Urinary bladder (tissue), 4 donors: ENCODE data around the gene TMEM186. TPM values are rescaled to one million over a fixed set of nuclear protein-coding genes. Genes with fewer than 3 reads are reported as not detected.
"Not testable (repeated sequence)": the region's sequence is repeated elsewhere in the genome, so short reads cannot be mapped to it uniquely, and the experiment has no call there.

ENCODE experiments used
- DNase-seq: peaks from one replicate; pipeline ENCODE4 v3.0.0-alpha.2; 2015; ENCODE audit errors: extremely low spot score
- H3K27ac ChIP-seq: one replicate; pipeline ENCODE4 v1.5.1; 2013; ENCODE audit warnings: low read depth, mild to moderate bottlenecking, moderate library complexity
- H3K36me3 ChIP-seq: one replicate; pipeline ENCODE4 v1.6.1; 2013; ENCODE audit warnings: mild to moderate bottlenecking, moderate library complexity; ENCODE audit not compliant: insufficient read depth
- H3K4me1 ChIP-seq: one replicate; pipeline ENCODE4 v1.6.1; 2013; ENCODE audit warnings: mild to moderate bottlenecking, moderate library complexity; ENCODE audit not compliant: insufficient read depth
- H3K4me3 ChIP-seq: one replicate; pipeline ENCODE4 v1.5.1; 2013; ENCODE audit warnings: low read depth, low read length
- WGBS: extraction: QIAGEN DNeasy Blood & Tissue Kit; methylation state at CpG from one replicate; pipeline ENCODE4 v1.1.7; 2013; 5-methylcytosine and 5-hydroxymethylcytosine counted together
- polyA plus RNA-seq: library from polyadenylated mRNA; stranded (reverse); fragments of 200-250 nt; gene quantifications from one replicate; pipeline ENCODE4 v1.2.3, GENCODE V29; 2013
- total RNA-seq: library from RNA; depleted of rRNA; stranded (reverse); fragments of >200 nt; gene quantifications from one replicate; pipeline ENCODE4 v1.2.3, GENCODE V29; 2014
- donor health status: healthy with polysubstance abuse.
- donor health status: healthy.

The TMEM186 gene
- total and polyA plus RNA-seq, 2 donors: 4.7 to 10.6 TPM

DNA sequence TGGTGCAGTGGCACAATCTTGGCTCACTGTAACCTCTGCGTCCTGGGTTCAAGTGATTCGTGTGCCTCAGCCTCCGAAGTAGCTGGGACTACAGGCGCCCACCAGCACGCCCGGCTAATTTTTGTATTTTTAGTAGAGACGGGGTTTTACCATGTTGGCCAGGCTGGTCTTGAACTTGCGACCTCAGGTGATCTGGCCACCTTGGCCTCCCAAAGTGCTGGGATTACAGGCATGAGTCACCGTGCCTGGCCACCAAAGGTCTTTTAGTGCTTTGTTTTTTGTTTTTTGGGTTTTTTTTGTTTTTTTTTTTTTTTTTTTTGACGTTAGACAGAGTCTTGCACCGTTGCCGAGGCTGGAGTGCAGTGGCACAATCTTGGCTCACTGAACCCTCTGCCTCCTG, 6.3 kb upstream of the TMEM186 start:
- not testable (repeated sequence) for H3K4me1 ChIP-seq, H3K4me3 ChIP-seq, DNase-seq, H3K27ac ChIP-seq
- peaks cover 11% of the 10 kb centered on the region for H3K36me3 ChIP-seq
- 92% methylated on average over 12 of the region's 12 CpGs for WGBS

DNA sequence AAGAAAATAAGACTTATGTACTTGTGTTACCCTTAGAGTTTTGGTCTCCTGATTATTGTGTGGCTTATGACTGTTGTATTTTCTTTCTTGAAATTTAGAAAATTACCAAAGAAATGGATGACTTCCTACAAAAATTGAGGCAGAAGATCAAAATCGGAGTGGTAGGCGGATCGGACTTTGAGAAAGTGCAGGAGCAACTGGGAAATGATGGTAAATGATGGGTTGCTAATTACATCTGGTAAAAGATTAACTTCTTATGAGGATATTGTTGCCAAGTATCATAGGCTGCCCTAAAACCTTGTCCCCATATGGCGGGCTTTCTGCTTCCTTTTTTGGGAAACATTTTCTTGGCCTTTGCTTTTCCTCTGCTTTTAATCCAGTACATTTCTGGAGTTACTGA, 4.3 kb upstream of the TMEM186 start:
- DNase-seq: no peak
- H3K36me3 ChIP-seq: peaks cover 9% of the 10 kb centered on the region
- no peak overlapping the region for H3K27ac ChIP-seq
- H3K4me3 ChIP-seq: no peak overlapping the region
- H3K4me1 ChIP-seq: no peaks in the 10 kb centered on the region
- WGBS: 93% methylated on average over 4 of the region's 4 CpGs

DNA sequence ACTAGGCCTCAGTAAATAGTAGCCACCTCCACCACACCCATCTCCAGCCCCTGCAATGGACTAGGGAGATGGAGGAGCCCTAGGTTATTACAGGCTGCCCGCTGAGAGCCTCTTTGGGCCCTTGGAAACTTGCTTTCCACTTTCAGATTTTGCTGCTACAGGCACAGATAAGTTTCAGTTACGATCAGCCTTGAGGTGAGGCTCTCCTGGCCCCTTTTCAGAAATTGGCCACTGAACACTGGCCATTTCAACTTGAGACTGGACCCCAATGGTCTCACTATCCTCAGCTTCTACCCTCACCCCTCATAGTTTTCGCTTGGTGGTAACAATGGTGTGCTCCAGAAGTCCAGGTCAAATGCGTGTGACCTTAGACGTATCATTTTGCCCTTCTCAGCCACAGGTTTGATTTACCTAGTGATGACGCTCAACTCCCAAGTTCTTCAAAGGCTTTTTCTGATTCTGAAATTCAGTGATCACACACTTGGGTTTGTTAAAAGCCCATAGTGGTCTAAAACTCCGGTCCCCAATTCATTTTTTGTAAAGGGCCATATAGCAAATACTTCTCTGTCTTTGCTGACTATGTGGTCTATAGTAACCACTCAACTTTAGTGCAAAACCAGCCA, 1.2 kb upstream of the TMEM186 start:
- H3K4me1 ChIP-seq: no peaks in the 10 kb centered on the region
- H3K4me3 ChIP-seq: peak overlapping the region; percentile 74
- H3K36me3 ChIP-seq: peaks cover 2% of the 10 kb centered on the region
- H3K27ac ChIP-seq: no peak overlapping the region
- 61% methylated on average over 7 of the region's 7 CpGs for WGBS
- no peak for DNase-seq

DNA sequence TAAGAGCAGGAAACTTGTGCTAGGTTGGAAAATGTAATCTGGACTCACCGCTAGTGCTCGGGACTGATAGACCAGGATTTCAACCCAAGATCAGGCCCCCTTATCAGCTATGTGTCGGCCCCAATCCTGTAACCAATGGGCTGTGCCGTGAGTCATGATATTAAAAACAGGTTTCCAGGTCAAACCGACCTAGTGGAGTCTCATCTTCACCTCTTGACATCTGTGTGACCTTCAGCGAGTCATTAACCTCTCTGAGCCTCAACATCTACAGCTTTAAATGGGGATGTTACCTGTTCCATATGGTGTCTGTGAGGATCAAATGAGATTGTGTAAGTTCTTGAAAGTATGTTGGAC, 712 bp upstream of the TMEM186 start:
- Histone ChIP-seq H3K4me1 (no peaks in the 10 kb centered on the region), H3K36me3 (no peaks in the 10 kb centered on the region), H3K4me3 (peak overlapping the region; percentile 74), H3K27ac (no peak overlapping the region)
- no peak for DNase-seq
- WGBS: 1% methylated on average over 6 of the region's 6 CpGs

DNA sequence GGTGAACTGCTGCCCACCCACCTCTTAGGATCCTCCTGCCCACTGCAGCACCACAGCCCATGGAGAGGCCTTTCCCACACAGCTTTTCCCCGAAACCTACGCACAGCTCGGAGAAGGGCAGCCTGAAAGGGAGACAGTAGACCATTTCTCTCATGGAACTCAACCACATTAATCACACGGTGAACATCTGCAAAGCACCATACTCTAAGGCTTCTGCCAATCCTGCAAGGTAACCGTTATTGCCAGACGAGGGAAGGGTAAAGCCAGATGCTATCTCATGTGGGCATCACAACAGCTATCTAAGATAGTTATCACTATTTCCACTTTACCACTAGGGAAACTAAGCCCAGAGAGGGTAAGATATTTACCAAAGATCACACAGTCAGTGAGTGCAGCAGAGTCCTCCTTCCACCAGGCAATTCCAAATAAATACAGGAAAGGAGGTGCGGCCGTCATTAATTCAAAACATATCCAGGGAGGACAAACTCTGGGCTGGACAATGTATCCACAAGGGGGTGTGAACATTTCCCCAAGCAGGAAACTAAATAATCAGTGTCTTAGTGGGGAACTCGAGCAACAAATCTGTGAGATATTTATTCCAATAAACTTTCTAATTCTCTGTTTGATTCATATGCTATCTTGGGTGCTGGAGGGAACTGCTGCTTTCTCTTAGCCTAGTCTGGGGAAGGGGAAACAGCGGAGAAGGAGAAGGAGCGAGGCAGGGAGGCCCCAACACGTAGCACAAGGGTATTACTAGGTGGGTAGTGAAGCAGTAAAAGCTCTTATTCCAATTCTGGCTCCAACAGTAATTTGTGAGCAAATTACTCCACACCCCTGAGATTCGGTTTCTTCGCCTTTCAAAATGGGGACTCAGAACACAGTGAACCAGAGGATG, 723 bp downstream of the TMEM186 start:
- Histone ChIP-seq H3K27ac (no peak overlapping the region), H3K4me1 (no peaks in the 10 kb centered on the region), H3K36me3 (no peaks in the 10 kb centered on the region), H3K4me3 (peak overlapping the region; percentile 74)
- WGBS: 41% methylated on average over 14 of the region's 14 CpGs
- no peak for DNase-seq

DNA sequence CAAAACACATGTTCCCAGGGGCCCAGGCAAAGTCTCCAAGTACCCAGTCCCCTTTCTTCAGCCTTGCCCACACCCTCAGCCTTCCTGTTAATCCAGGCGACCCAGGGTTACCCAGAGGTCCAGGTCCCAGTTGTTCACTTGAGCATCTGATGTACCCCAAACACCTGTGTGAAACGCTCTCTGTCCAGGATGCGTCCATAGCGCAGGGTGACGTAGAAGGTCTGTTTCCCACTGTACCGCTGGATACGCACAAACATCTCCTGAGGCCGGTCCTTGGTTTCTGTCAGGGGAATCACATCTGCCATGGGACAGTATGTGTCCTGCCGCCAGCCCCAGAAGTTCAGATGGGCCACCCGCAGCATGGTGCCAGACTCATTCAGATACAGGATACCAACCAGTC, 1.6 kb downstream of the TMEM186 start:
- no peak for DNase-seq
- no peak overlapping the region for H3K4me3 ChIP-seq
- 95% methylated on average over 10 of the region's 10 CpGs for WGBS
- no peaks in the 10 kb centered on the region for H3K4me1 ChIP-seq
- no peak overlapping the region for H3K27ac ChIP-seq
- no peaks in the 10 kb centered on the region for H3K36me3 ChIP-seq

DNA sequence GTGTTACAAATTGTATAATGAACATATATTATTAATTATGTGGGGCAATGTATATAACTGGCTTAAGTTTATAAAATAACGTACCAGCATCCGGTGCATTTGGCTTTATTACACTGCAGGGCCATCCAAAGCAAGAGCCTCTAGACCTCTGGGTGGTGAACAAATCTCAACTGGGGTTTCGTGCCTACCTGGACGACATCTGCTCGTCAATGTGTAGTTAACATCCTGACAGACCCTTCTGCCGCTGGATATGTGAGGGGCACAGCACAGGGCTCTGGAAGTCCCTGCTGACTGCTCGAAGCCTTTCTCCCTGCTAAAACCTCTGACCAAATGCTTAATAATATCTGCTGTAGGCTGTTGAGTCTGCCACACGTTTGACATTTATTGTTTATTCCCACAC, 2.3 kb downstream of the TMEM186 start:
- DNase-seq: no peak
- no peak overlapping the region for H3K27ac ChIP-seq
- no peaks in the 10 kb centered on the region for H3K36me3 ChIP-seq
- no peak overlapping the region for H3K4me3 ChIP-seq
- WGBS: 89% methylated on average over 8 of the region's 8 CpGs
- H3K4me1 ChIP-seq: no peaks in the 10 kb centered on the region

DNA sequence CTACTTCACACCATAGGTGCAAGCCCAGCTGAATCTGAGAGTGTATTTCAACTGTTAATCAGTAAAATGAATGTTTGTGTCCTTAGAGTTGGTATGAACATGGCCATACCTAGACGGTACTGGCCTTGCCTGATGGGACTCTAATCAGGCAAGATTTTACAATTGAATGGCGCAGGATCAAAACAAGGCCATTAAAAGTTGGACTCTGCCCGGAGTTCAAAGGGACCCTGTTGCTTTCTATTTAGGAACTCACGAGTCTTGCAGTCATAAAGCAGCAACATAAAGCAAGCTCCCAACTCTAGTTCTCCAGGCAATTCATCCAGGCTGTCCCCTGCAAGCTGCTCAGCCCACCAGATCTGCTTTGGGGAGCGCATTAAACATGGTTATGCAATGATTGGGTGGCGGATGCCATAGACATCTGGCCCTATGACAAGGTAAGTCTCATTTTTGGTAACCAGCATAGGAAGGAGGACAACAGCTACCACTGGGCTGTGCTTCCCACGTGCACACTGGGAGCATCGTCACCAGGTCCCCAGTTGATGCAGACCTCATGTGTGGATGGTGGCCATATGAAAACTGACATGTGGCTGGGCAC, 8.8 kb downstream of the TMEM186 start:
- Histone ChIP-seq H3K4me1 (no peaks in the 10 kb centered on the region), H3K4me3 (no peak overlapping the region), H3K36me3 (no peaks in the 10 kb centered on the region), H3K27ac (no peak overlapping the region)
- no peak for DNase-seq
- 66% methylated on average over 8 of the region's 8 CpGs for WGBS

DNA sequence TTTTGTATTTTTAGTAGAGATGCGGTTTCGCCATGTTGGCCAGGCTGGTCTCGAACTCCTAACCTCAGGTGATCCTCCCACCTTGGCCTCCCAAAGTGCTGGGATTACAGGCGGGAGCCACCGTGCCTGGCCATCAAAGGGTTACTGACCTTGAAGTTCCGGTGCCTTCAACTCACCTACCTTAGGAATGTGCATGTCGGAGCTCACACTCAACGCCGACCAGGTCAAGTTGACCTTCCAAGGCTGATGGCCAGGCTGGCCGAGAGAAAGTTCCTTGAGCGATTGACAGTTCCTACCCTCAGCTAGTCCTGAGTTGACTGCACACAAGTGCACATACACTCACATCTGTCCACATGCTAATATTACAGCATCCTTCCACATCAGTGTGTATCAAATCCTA, 11.1 kb downstream of the TMEM186 start:
- H3K36me3 ChIP-seq, H3K27ac ChIP-seq, H3K4me3 ChIP-seq, H3K4me1 ChIP-seq, DNase-seq: not testable (repeated sequence)
- 83% methylated on average over 11 of the region's 11 CpGs for WGBS

DNA sequence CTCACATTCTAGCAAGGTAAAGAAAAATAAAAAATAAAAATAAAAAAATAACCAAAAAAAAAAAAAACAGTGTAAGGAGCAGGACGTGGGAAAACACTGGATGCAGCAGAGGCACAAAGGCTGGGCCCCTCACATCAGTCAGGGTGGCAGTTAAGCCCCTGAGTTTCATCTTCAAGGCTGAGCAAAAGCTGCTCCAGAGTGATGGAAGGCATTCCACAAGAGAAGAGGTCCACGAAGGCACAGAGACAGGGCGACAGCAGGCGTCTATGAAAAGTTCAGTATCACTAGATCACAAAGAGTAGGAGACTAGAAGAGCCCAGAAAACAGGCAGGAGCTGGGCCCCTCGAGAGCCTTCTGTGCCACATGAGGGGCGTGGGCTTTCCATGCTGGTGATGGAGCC, 12.0 kb downstream of the TMEM186 start:
- 83% methylated on average over 6 of the region's 6 CpGs for WGBS

DNA sequence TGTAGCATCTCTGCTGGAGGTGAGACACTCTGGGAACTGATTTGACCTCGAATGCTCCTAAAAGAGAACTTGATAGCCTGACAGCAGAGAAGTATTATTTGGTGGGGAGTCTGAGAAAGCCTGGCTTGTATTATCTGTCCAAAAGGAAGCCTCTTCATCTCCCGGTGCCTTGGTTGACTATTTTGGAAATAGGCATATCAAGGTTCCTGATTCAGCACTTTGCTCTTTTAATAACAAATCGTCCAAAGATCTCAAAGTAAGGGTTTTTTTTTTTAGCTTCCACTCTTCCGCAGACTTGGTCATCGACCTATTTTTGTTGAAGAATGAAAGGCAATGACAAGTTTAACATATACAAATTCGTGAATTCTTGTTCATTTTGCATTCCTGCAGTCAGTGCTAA, 14.8 kb downstream of the TMEM186 start:
- Histone ChIP-seq H3K4me3 (no peak overlapping the region), H3K36me3 (no peaks in the 10 kb centered on the region), H3K4me1 (no peaks in the 10 kb centered on the region), H3K27ac (no peak overlapping the region)
- 61% methylated on average over 6 of the region's 6 CpGs for WGBS
- no peak for DNase-seq

More for the DNA sequence above, 12.0 kb downstream of the TMEM186 start:
- Histone ChIP-seq H3K4me1 (no peaks in the 10 kb centered on the region), H3K36me3 (no peaks in the 10 kb centered on the region), H3K27ac (no peak overlapping the region), H3K4me3 (no peak overlapping the region)
- DNase-seq: no peak

DNA sequence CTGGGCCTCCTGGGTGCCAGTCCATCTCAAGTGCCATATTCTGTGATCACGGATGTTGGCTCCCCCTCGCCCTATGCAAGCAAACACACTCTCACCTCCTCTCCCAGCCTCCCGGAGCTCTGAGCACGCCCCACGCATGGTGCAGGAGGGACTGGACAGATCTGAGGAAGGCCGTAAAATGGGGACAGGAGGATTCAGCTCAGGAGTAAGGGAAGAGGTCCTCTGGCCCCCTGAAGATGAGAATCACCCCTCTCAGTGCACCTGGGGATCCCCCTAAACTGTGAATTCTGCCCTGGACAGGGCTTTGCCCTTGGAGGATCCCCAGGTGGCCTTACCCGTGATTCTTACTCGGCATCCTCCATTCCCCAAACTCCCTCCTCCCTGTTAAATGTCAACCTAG, 15.6 kb downstream of the TMEM186 start:
- 92% methylated on average over 8 of the region's 8 CpGs for WGBS
- H3K36me3 ChIP-seq: no peaks in the 10 kb centered on the region
- no peaks in the 10 kb centered on the region for H3K4me1 ChIP-seq
- H3K27ac ChIP-seq: no peak overlapping the region
- H3K4me3 ChIP-seq: no peak overlapping the region
- no peak for DNase-seq

DNA sequence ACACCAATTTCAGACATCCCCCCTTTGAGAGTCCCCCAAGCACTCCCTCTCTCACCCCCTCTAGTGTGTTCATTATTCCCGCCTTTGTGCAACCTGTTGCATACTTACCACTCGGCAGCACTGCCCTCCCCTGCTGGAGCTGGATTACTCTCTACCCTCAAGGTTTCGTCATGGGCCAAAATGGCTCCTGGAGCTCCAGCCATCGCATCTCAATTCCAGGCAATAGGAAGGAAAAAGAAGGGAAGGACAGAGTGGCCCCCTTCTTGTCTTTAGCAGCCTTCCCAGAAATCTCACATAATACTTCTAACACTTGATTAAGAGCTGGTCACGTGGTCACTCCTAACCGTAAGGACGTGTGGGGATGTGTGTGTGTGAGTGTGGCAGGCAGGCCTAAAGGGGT, 20.2 kb downstream of the TMEM186 start:
- H3K4me3 ChIP-seq: no peak overlapping the region
- no peaks in the 10 kb centered on the region for H3K4me1 ChIP-seq
- H3K27ac ChIP-seq: no peak overlapping the region
- 89% methylated on average over 7 of the region's 7 CpGs for WGBS
- DNase-seq: no peak
- peaks cover 5% of the 10 kb centered on the region for H3K36me3 ChIP-seq

DNA sequence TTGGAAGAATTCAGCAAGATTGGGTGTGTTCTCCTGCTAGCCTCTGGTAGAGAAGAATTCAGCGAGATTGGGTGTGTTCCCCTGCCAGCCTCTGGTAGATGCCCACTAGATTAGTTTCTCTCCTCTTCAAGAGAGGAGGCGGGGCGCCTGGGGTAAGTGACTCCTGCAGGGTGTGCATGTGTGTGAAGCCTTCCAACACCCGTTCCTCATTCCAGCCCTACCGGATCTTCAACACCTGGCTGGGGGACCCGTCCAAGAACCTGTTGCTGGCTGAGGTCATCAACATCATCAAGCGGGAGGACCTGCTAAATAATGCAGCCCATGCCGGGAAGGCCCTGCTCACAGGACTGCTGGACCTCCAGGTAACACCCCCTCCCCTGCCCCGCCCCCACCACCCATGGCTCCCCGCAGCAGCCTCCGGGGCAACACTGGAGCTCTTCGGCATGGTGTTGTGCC, 21.3 kb downstream of the TMEM186 start:
- no peaks in the 10 kb centered on the region for H3K4me1 ChIP-seq
- peaks cover 5% of the 10 kb centered on the region for H3K36me3 ChIP-seq
- 74% methylated on average over 12 of the region's 12 CpGs for WGBS
- no peak for DNase-seq
- no peak overlapping the region for H3K27ac ChIP-seq
- H3K4me3 ChIP-seq: no peak overlapping the region
